Rectal smooth muscle tissue (tissue), 1 donor: ENCODE results near the gene ANKRD63.

ENCODE experiments used
- H3K27ac ChIP-seq: one replicate; pipeline ENCODE4 v1.7.0; 2013; ENCODE audit warnings: low read depth, low read length, inconsistent platforms
- H3K27me3 ChIP-seq: one replicate; pipeline ENCODE4 v1.7.0; 2013; ENCODE audit warnings: low read length; ENCODE audit not compliant: control insufficient read depth, insufficient read depth
- H3K36me3 ChIP-seq: one replicate; pipeline ENCODE4 v1.7.0; 2013; ENCODE audit warnings: low read length; ENCODE audit not compliant: control insufficient read depth, insufficient read depth
- H3K4me1 ChIP-seq: one replicate; pipeline ENCODE4 v1.7.0; 2013; ENCODE audit warnings: low read length; ENCODE audit not compliant: control insufficient read depth, insufficient read depth
- H3K4me3 ChIP-seq: one replicate; pipeline ENCODE4 v1.7.0; 2013; ENCODE audit warnings: low read length
- H3K9ac ChIP-seq: one replicate; pipeline ENCODE4 v1.7.0; 2013; ENCODE audit warnings: low read length

Gene ANKRD63

GRCh38 chr15:40247406-40247971 lies 35.4 kb downstream of the ANKRD63 start:
- H3K4me1 ChIP-seq, result no peaks in the 10 kb centered on the region
- H3K27ac ChIP-seq, result no peak overlapping the region
- no peak overlapping the region for H3K4me3 ChIP-seq
- H3K36me3 ChIP-seq, result no peaks in the 10 kb centered on the region
- H3K27me3 ChIP-seq, result no peaks in the 10 kb centered on the region
- no peak overlapping the region for H3K9ac ChIP-seq

- Histone ChIP-seq H3K4me1 (no peaks in the 10 kb centered on the region), H3K4me3 (no peak overlapping the region), H3K27ac (no peak overlapping the region), H3K9ac (no peak overlapping the region), H3K36me3 (no peaks in the 10 kb centered on the region), H3K27me3 (no peaks in the 10 kb centered on the region)
Measured at GRCh38 chr15:40246496-40247280, 36.2 kb downstream of the ANKRD63 start.

- H3K36me3 ChIP-seq, result no peaks in the 10 kb centered on the region
- no peak overlapping the region for H3K4me3 ChIP-seq
- no peaks in the 10 kb centered on the region for H3K27me3 ChIP-seq
- H3K4me1 ChIP-seq, result no peaks in the 10 kb centered on the region
- no peak overlapping the region for H3K27ac ChIP-seq
- no peak overlapping the region for H3K9ac ChIP-seq
Measured at GRCh38 chr15:40245666-40246450, 37.0 kb downstream of the ANKRD63 start.

GRCh38 chr15:40244961-40245523 lies 37.8 kb downstream of the ANKRD63 start:
- Histone ChIP-seq H3K4me3 (no peak overlapping the region), H3K27ac (no peak overlapping the region), H3K4me1 (no peaks in the 10 kb centered on the region), H3K36me3 (no peaks in the 10 kb centered on the region), H3K9ac (no peak overlapping the region), H3K27me3 (no peaks in the 10 kb centered on the region)

GRCh38 chr15:40243126-40243810 lies 39.6 kb downstream of the ANKRD63 start:
- H3K27ac ChIP-seq, result no peak overlapping the region
- H3K4me3 ChIP-seq, result no peak overlapping the region
- no peaks in the 10 kb centered on the region for H3K27me3 ChIP-seq
- no peaks in the 10 kb centered on the region for H3K4me1 ChIP-seq
- no peak overlapping the region for H3K9ac ChIP-seq
- H3K36me3 ChIP-seq, result no peaks in the 10 kb centered on the region

GRCh38 chr15:40242601-40243000 lies 40.3 kb downstream of the ANKRD63 start:
- Histone ChIP-seq H3K27me3 (no peaks in the 10 kb centered on the region), H3K4me1 (no peaks in the 10 kb centered on the region), H3K4me3 (no peak overlapping the region), H3K9ac (no peak overlapping the region), H3K36me3 (no peaks in the 10 kb centered on the region), H3K27ac (no peak overlapping the region)

GRCh38 chr15:40242213-40242599 lies 40.7 kb downstream of the ANKRD63 start:
- H3K4me1 ChIP-seq, result no peaks in the 10 kb centered on the region
- no peak overlapping the region for H3K9ac ChIP-seq
- H3K27me3 ChIP-seq, result no peaks in the 10 kb centered on the region
- H3K36me3 ChIP-seq, result no peaks in the 10 kb centered on the region
- no peak overlapping the region for H3K27ac ChIP-seq
- H3K4me3 ChIP-seq, result no peak overlapping the region

- Histone ChIP-seq H3K4me3 (no peak overlapping the region), H3K27me3 (no peaks in the 10 kb centered on the region), H3K4me1 (no peaks in the 10 kb centered on the region), H3K27ac (no peak overlapping the region), H3K36me3 (no peaks in the 10 kb centered on the region), H3K9ac (no peak overlapping the region)
Measured at GRCh38 chr15:40241269-40242212, 41.3 kb downstream of the ANKRD63 start.

- Histone ChIP-seq H3K27ac (no peak overlapping the region), H3K4me3 (no peak overlapping the region), H3K9ac (no peak overlapping the region)
Measured at GRCh38 chr15:40240619-40241221, 42.1 kb downstream of the ANKRD63 start.

GRCh38 chr15:40239693-40240618 lies 42.9 kb downstream of the ANKRD63 start:
- Histone ChIP-seq H3K4me1 (no peaks in the 10 kb centered on the region), H3K36me3 (no peaks in the 10 kb centered on the region), H3K27me3 (no peaks in the 10 kb centered on the region), H3K27ac (no peak overlapping the region), H3K4me3 (no peak overlapping the region), H3K9ac (no peak overlapping the region)

More at GRCh38 chr15:40240619-40241221, 42.1 kb downstream of the ANKRD63 start:
- Histone ChIP-seq H3K36me3 (no peaks in the 10 kb centered on the region), H3K4me1 (no peaks in the 10 kb centered on the region), H3K27me3 (no peaks in the 10 kb centered on the region)
